HG02981 (cell line): ENCODE data around the gene TMEM170A.
A peak's percentile ranks its signal among the peaks of the same experiment; 100 is the strongest.
"Not testable (repeated sequence)": the region's sequence is repeated elsewhere in the genome, so short reads cannot be mapped to it uniquely, and the experiment has no call there.

ENCODE experiments used
- ATAC-seq: cut with Tn5 transposase; IDR thresholded peaks from one replicate; pipeline ENCODE4 v1.9.1; 2021; ENCODE audit warnings: mild to moderate bottlenecking, moderate library complexity; ENCODE audit not compliant: unreplicated experiment

The TMEM170A gene

DNA sequence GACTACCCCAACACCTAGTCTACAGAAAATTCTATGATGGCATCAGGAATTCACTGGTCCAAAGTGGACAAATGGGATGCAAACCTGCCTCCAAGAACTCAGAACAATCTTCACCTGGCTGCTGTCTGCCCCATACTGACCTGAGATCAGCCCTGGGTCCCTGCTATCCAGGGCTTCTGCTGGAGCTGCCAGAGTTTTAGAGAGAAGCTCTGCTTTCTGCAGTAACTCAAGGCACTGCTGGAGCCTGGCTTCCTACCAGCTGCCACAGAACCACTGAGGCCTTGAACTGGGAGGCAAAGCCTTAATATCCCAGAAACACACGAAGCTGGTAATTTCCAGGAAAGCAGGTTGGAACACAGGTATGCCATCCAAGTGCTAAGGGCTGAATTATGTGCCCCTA, 7.5 kb downstream of the TMEM170A start:
- ATAC-seq: no peak

DNA sequence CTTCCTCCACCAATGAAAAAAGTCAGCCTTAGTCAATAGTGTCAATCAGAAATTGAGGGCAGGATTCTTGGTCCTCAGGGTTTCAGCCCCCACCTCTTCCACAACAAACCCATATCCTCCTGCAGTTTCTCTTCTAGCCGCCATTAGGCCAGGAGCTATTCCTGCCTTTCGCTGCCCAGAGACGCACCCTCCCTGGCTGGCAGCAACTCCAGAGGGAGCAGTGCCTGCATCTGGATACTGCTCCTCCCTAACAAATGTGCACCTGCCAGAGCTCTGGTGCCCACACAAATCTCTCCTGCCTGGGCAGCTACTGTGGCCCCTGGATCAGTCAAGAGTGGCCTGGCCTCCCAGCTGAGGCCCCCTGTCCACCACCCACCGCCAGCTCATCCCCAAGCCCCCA, 8.0 kb downstream of the TMEM170A start:
- ATAC-seq: not testable (repeated sequence)

DNA sequence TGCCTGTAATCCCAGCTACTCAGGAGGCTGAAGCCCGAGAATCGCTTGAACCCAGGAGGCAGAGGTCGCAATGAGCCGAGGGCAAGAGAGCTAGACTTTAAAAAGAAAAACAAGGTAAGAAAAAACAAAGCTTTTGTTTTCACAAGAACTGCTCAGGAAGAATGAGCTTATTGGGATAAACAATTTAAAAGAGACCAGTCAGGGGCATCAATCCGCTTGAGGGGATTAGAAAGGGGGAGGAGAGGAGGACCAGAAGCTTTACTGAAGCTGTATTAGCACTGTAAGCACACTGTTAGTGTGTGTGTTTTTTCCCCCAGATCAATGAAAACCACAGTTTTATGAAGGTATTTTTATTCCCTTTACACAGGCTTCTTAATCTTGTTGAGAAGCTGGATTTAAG, 8.8 kb downstream of the TMEM170A start:
- no peak for ATAC-seq

DNA sequence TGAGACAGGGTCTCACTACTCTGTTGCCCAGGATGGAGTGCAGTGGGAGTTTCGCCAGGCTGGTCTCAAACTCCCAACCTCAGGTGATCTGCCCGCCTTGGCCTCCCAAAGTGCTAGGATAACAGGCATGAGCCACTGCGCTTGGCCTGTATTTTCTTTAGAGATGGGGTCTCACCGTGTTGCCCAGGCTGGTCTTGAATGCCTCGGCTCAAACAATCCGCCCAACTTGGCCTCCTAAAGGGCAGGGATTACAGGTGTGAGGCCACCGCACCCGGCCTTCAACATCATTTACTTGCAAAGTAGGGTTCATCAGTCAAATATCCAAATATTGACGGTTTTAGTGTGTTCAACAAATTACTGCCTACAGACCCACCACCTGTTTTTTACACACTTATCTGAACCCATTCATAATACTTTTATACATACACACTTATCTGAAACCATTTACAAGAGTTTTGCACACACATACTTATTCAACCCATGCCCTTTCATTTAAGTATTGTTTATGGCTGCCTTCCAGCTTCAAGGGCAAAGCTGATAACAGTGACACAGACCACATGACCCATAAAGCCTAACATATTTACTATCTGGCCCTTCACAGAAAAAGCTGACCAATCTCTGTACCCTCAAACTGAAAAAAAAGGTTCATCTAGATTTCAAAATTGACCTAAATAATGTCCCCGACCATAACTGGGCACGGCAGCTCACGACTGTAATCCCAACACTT, 11.9 kb downstream of the TMEM170A start:
- no peak for ATAC-seq

DNA sequence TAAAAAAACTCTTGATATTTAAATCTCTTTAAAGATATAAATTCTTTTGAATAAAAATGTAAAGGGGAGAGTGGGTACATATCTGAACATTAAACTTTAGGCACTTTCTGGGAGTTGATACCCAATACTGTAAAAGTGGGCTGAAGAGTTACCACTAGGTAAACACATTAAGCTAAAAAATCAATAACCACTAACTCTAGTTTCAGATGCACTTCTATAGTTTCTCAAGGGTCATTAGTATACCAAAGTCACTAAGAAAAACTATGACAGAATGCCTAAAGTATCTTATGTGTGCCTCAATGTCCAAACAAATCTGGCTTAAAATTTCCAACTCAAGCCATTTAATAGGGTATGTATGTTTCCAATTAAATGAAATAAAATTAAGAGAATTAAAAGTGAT, 18.1 kb downstream of the TMEM170A start:
- no peak for ATAC-seq

DNA sequence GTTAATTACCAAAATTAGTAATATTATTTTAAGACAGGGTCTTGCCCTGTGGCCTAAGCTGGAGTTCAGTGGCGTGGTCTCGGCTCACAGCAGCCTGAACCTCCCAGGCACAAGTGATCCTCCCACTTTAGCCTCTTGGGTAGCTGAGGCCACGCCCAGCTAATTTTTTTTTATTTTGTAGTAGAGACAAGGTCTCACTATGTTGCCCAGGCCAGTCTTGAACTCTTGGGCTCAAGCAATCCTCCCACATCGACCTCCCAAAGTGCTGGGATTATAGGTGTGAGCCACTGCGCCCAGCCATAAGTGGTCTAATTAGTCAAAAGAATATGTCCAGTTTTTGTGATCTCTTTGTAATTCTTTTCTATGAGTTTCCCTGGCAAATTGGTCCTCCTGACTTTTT, 19.2 kb downstream of the TMEM170A start:
- ATAC-seq: no peak

DNA sequence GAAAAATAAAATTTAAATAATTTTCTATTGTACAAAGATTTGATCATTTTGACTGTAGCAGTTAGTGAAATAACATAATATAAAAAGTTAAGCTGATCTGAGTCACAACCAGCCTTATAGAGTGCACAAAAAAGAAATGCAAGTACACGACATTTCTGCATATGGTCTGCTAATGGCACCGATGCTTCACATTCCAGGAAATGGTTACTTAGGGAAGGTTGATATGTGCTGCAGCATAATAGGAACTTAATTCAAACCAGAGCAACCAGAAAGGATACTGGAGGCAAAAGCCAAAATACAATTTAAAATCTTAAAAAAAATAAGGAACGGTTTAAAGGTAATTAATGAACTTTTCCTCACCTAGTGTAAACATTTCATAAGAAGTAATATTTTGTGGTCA, 21.2 kb downstream of the TMEM170A start:
- no peak for ATAC-seq

DNA sequence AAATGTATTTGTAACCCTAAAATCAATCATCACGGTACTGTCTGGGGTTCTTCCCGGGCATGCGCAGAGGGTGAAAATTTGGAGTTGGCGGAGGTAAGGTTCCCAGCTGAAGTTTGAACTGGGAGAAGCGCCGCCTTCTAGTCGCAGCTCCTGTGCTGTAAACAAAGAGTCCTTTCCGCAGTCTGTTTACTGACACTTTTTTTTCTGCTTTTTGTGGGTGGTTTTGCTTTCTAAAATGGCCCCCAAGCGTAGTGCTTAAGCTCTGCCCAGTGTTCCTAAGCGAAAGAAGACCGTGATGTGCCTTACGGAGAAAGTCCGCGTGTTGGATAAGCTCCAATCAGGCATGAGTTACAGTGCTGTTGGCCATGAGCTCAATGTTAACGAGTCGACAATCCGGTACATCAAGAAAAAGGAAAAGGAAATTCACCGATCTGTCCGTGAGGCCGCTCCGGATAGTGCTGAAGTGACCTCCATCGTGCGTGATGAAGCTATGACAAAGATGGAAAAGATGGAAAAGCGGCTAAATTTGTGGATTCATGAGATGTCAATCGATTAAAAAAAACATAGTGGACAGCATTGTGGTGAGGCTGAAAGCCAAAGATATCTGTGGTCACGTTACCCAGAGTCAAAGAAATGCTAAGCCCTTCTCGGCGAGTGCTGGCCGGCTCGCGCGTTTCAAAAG, 30.6 kb downstream of the TMEM170A start:
- peak; percentile 52 for ATAC-seq

DNA sequence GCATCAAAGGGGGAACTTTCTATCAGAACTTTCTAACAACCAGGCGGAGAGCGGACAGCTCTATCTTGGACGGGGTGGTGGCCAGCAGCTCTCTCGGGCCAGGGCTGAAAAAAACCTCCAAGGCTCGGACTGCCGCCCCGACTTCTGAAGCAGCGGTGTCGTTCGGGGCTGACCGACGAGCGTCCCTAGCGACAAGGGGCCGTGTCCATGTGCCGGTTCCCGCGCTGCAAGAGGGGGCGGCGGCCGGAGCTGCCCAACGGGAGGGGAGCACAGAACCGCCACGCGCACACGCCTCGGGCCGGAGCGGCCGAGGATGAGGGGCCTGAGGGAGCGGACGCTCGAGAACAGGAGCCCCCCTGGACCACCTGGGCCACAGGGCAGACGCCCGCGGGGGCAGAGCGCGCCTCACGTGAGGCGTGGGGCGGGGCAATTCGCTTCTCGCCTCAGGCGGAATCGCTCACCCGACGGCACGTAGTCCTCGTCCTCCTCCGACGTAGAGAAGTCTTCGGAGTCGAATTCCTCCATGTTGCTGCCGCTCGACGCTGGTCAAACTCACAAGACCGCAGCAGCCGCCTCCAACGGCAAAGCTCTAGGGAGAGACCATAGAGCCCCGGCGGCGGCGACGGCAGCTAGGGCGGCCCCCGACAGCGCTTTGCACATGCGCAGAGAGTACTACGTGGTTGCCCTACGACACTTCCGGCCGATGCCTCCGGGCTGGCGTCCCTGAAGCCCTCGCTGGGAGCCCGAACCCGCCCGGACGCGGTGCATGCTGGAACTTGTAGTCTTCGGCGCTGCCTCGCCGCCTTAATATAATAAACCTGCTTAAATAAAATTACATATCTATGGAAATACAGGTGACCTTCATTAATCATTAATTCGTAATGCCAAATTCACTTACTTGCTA, 31.4 kb downstream of the TMEM170A start, which contains the start of gene CFDP1:
Gene CFDP1 (minus strand): TSS at position 676 of the 904 bp plus-strand sequence. CDS start 151 bp downstream, at position 525.
- ATAC-seq: peak; percentile 91

DNA sequence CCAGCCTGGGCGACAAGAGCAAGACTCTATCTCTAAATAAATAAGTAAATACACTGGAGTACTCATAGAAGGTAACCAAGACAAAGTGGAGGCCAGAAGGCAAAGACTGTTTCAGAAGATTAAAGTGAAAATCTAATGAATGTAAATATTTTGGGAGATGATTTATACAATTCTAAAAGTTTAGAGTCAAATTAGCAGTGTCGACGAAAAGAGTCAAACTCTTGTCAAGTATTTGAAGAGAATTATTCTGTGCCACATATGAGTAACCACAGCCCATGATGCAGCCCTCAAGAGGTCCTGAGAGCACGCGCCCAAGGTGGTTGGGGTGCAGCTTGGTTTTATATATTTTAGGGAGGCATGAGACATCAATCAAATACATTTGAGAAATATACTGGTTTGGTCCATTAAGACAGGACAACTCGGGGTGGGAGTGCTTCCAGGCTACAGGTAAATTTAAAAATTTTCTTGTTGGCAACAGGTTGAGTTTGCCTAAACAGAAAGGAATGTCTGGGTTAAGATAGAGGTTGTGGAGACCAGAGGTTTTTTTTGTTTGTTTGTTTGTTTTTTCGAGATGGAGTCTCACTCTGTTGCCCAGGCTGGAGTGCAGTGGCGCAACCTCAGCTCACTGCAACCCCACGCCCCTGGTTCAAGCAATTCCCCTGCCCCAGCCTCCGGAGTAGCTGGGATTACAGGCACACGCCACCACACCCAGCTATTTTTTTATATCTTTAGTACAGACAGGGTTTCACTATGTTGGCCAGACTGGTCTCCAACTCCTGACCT, 34.7 kb downstream of the TMEM170A start:
- no peak for ATAC-seq

DNA sequence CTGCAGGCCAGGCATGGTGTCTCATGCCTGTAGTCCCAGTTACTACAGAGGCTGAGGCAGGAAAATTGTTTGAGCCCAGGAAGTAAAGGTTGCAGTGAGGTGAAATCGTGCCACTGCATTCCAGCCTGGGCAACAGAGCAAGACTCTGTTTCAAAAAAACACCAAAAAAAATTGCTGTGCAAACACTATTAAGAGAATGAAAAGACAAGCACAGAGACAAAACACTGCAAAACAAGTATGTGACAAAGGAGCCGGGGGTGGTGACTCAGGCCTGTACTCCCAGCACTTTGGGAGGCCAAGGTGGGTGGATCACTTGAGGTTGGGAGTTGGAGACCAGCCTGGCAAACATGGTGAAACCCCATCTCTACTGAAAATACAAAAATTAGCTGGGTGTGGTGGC, 38.0 kb downstream of the TMEM170A start:
- ATAC-seq: not testable (repeated sequence)

DNA sequence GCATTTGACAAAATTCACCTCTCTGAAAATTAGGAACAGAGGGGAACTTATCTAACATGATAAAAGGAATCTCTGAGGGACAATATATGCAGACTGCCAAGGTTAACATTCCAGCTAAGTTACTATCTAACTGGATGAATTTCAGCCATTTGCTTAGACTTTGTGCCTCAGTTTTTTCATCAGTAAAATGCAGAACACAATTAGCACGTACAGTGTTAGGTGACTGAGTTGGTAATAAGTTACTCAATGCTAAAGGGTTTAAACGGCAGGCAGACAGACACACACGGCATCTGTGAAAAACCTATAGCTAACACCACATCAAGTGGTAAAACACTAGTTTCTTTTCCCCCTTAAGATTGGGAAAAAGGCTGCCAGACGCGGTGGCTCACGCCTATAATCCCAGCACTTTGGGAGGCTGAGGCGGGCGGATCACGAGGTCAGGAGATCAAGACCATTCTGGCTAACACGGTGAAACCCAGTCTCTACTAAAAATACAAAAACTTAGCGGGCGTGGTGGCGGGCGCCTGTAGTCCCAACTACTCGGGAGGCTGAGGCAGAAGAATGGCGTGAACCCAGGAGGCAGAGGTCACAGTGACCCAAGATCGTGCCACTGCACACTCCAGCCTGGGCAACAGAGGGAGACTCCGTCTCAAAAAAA, 40.3 kb downstream of the TMEM170A start:
- not testable (repeated sequence) for ATAC-seq

DNA sequence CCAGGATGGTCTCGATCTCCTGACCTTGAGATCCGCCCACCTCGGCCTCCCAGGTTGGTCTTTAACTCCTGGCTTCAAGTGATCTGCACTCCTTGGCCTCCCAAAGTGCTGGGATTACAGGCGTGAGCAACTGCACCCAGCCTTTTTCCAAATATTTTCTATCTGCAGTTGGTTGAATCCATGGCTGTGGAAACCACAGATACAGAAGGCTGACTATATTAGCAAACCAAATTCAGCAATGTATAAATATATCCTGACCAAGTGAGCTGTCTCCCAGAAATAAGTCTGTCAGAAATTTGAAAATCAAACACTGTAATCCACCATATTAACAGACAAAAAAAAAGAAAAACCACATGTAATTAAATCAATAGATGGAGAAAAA, 40.8 kb downstream of the TMEM170A start:
- ATAC-seq: no peak

DNA sequence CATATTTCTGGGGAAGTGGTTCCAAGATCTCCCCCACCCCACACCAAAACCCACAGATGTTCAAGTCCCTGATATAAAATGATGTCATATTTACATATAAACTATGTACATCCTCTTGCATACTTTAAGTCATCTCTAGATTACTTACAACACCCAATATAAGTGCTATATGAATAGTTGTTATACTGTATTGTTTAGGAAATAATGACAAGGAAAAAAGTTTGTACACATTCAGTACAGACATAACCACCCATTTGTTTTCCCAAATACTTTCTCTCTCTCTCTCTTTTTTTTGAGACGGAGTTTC, 42.7 kb downstream of the TMEM170A start:
- no peak for ATAC-seq

DNA sequence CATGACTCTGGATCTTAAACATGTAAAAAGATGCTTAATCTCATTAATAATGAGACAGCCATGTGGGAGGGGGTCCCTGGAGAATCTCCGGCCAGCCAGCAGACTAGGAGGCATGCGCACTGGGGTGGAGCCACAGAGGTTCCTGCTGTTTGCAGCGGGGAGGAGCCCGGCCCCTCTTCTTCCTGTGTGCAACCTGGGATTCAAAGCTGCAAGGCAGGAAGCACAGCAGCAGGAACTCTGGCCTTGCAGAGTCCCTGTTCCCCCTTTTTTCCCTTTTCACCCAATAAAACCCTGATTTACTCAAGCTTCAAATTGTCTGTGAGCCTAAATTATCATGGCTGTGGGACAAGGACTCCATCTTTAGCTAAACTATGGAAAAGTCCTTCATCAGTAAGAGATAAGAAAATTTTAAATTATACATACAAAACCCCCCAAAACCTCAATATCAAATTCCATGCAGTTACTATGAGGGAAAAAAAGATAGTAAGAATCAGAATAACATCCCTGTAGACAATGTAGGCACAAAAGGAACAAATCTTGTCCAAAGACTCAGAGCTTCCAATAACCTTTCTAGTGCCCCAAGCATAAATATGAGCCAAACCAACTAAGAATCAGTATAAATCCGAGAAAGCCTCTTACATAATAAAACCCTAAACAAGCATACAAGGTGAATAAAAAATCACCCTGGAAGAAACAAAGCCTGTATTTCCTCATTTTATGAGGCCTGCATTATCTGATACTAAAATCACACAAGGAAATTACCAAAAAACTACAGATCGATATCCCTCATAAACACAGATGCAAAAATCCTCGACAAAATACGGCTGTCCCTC, 43.3 kb downstream of the TMEM170A start:
- peak; percentile 76 for ATAC-seq

DNA sequence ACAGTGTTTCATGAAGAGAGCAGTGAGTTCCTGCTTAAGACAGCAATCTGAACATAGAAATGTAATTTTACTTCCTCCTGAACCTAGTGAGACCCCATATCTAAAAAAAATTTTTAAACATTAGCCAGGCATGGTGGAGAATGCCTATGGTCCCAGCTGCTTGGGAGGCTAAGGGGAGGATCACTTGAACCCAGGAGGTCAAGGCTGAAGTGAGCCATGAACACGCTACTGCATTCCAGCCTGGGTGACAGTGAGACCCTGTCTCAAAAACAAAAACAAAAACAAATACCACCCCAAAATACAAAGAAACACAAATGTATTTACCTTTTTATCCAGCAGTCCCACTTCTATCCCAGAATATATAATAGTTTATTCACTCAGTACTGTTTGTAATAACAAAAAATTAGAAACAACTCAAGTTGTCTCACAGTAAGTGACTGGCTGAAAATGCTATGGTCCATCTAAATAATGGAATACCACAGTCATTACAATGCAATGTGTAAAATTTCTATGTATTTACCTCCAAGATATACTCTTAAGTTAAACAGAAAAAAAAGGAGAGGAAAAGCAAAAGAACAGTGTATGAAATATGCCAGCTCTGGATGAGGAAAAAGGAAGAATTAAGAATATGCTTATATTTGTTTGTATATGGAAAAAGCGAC, 47.5 kb downstream of the TMEM170A start:
- no peak for ATAC-seq

DNA sequence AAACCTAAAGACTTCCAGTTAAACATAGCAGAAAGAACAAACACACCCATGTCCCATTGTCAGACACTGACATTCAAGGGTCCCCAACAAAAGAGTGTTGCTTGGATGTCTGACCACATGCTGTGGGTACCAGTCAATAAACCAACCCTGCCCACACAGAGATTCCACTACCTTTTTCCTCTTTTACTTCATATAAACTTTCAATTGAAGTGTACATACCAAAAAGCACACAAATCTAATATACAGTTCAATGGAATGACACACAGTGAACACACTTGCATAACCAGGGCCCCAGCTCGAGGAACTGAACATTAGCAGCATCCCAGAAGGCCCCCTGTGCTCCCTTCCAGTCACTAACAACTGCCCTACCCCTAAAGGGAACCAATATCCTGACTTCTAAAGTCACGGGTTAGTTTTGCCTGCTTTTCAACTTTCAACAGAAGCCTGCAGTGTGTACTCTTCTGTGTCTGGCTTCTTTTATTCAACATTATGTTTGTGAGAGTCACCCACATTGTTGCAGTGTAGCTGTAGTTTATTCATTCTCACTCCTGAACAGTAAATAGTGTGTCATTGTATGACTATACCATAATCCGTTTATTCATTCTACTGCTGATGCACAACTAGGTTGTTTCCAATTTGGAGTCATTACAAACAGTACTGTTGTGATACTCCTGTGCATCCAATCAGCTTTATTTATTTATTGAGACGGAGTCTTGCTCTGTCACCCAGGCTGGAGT, 49.2 kb downstream of the TMEM170A start:
- no peak for ATAC-seq

DNA sequence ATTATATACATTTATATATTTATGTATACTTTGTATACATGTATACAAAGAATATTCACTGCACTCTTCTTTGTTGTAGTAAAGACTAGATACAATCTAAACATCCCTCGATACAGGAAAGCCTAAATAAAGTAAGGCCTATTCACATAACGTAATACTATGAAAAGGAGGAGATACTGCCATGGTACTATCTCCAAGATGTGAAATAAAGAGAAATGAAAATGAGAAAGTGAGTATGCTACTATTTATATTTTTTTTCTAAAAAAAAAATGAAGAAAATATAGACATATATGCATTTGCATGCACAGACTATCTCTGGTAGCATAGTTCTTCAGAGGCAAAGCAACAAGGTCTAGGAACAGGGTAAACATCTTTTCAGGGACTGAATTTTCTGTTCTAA, 50.5 kb downstream of the TMEM170A start:
- no peak for ATAC-seq
